ENCODE measurements around the gene RNF31. TPM values are rescaled to one million over a fixed set of nuclear protein-coding genes. Genes with fewer than 3 reads are reported as not detected.

Gene RNF31
- total RNA-seq, 6 experiments from 2014 or later, result 38.5 to 53.6 (median 47.2) TPM

DNA sequence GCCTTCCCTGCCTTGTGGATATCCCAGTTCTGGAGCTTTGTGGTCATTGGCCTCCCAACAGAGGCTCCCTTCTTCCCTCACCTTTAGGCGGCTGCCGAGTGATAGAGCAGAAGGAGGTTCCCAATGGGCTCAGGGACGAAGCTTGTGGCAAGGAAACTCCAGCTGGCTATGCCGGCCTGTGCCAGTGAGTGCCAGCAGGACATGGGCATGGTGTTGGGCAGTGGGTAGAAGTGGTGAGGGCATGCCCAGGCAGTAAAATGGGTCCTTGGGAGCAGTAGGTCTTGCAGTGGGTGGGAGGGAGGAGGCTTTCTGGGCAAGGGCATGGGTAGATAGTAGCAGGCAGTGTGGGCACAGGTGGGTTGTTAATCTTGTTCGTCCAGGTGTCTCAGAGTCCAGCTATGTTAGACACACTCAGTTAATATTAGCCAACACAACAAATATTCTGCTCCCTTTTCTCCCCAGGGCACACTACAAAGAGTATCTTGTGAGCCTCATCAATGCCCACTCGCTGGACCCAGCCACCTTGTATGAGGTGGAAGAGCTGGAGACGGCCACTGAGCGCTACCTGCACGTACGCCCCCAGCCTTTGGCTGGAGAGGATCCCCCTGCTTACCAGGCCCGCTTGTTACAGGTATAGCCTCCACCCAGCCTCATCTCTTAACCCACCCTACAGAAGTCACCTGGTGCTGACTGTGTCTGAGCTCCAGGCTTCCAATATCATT is 12.6 kb downstream of the RNF31 start:
- TF ChIP-seq, protein P1, sequence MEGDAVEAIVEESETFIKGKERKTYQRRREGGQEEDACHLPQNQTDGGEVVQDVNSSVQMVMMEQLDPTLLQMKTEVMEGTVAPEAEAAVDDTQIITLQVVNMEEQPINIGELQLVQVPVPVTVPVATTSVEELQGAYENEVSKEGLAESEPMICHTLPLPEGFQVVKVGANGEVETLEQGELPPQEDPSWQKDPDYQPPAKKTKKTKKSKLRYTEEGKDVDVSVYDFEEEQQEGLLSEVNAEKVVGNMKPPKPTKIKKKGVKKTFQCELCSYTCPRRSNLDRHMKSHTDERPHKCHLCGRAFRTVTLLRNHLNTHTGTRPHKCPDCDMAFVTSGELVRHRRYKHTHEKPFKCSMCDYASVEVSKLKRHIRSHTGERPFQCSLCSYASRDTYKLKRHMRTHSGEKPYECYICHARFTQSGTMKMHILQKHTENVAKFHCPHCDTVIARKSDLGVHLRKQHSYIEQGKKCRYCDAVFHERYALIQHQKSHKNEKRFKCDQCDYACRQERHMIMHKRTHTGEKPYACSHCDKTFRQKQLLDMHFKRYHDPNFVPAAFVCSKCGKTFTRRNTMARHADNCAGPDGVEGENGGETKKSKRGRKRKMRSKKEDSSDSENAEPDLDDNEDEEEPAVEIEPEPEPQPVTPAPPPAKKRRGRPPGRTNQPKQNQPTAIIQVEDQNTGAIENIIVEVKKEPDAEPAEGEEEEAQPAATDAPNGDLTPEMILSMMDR (IDR thresholded peaks at IDR 0.05), result no peak
- H3K4me3 Mint-ChIP-seq, result no peak overlapping the region

DNA sequence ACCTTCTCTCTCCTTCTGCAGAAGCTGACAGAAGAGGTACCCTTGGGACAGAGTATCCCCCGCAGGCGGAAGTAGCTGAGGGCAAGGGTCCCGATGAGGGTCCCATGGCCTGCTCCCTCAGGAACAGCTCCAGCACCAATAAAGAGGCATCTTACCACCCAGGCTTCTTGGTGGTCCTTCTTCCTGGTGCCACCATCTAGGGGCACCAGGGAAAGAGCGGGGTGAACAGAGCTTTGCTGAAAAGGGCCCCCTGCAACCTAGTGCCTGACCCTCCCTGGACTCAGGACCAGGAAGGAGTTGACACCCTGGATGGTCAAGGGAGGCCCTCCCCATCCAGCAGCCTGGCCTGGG is 13.2 kb downstream of the RNF31 start:
- Mint-ChIP-seq H3K27ac (peak overlapping the region; percentile 89), H3K4me3 (no peak overlapping the region), H3K27me3 (ENCODE audit: insufficient read depth) (peaks cover 3% of the 10 kb centered on the region; the same call in 1 of the 2 replicates), H3K4me1 (ENCODE audit: low read depth) (peaks cover 26% of the 10 kb centered on the region), H3K9me3 (no peaks in the 10 kb centered on the region), H3K36me3 (ENCODE audit: low read depth) (peaks cover 30% of the 10 kb centered on the region)
- TF ChIP-seq, protein P1 (IDR thresholded peaks at IDR 0.05), result no peak
- no peak for DNase-seq

More for the DNA sequence above, 12.6 kb downstream of the RNF31 start:
- DNase-seq, result no peak
- no peaks in the 10 kb centered on the region for H3K9me3 Mint-ChIP-seq
- peaks cover 26% of the 10 kb centered on the region for H3K4me1 Mint-ChIP-seq (ENCODE audit: low read depth)
- H3K27ac Mint-ChIP-seq, result peak overlapping the region; percentile 36
- peaks cover 30% of the 10 kb centered on the region for H3K36me3 Mint-ChIP-seq (ENCODE audit: low read depth)
- H3K27me3 Mint-ChIP-seq (ENCODE audit: insufficient read depth), result peaks cover 3% of the 10 kb centered on the region; the same call in 1 of the 2 replicates

DNA sequence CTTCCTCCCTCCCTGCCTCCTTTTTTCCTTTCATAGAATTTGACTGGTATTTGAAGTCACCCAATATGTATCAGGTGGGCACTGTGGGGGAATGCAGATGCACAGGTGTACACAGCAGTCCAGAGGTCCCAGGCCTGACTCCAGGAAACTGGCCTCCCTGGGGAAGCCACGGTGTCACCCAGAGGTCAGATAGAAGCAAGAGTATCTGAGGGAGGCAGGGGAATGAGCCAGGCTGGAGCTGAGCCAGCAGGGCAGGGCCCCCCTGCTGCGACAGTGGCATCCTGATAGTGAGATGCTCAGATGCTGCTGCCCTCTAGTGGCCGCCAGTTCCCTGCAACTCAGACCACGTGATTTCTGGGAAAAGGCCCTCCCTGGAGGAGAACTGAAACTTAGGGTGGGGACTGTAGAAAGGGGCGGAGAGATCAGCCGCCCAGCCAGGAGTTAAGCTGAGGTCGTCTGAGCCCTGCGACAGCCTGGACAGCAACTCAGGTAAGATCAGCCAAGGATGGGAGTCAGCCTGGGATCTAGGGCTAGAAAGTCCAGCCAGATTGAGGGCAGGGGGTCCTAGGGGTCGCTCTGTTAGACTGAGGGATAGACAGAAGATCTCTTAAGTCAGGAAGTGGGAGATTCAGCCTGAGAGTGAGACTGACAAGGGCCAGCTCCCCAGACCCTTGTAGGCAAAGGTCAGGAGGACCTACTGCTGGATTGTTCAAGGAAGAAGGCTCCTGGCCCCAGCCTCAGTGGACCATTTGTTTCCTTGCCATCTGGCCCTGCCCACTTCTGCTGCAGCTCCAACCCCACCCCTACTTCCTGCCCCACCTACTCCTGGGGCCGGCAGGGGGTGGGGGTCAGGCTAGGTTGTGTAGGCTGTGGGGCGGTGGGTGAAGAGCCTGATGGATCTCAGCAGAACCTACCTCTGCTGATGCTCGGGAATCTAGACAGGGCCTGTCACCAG is 13.8 kb downstream of the RNF31 start, which contains the start of gene IRF9:
IRF9 (plus strand) TSS at position 416 of the 955 bp plus-strand sequence. CDS start 880 bp downstream, outside the sequence.
- Mint-ChIP-seq H3K27ac (peak within 1 kb of the TSS; percentile 89), H3K4me1 (ENCODE audit: low read depth) (peaks cover 26% of the 10 kb centered on the region), H3K4me3 (peak within 1 kb of the TSS; percentile 94)

DNA sequence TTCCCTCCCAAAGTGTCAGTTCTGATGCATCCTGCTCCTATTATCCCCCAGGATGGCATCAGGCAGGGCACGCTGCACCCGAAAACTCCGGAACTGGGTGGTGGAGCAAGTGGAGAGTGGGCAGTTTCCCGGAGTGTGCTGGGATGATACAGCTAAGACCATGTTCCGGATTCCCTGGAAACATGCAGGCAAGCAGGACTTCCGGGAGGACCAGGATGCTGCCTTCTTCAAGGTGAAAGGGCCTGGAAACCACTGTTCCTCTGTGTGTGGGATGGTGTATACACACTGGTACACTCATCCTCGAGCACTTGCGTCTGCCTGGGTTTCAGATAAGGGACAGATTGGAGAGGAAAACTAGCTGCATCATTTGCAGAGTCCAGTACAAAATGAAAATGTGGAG is 14.8 kb downstream of the RNF31 start:
- H3K27ac Mint-ChIP-seq, result peak overlapping the region; percentile 89
- H3K27me3 Mint-ChIP-seq (ENCODE audit: insufficient read depth), result peaks cover 3% of the 10 kb centered on the region; the same call in 1 of the 2 replicates
- peak; percentile 9 for DNase-seq
- TF ChIP-seq, protein P1 (IDR thresholded peaks at IDR 0.05), result no peak
- no peaks in the 10 kb centered on the region for H3K9me3 Mint-ChIP-seq
- peaks cover 18% of the 10 kb centered on the region for H3K36me3 Mint-ChIP-seq (ENCODE audit: low read depth)
- peak overlapping the region; percentile 94 for H3K4me3 Mint-ChIP-seq
- peaks cover 26% of the 10 kb centered on the region for H3K4me1 Mint-ChIP-seq (ENCODE audit: low read depth)

More for the DNA sequence above, 13.8 kb downstream of the RNF31 start, which contains the start of gene IRF9:
- TF ChIP-seq, protein P1 (IDR thresholded peaks at IDR 0.05), result peak; percentile 98
- H3K27me3 Mint-ChIP-seq (ENCODE audit: insufficient read depth), result peaks cover 3% of the 10 kb centered on the region; the same call in 1 of the 2 replicates
- DNase-seq, result peak; percentile 93
- H3K9me3 Mint-ChIP-seq, result no peaks in the 10 kb centered on the region
- peaks cover 24% of the 10 kb centered on the region for H3K36me3 Mint-ChIP-seq (ENCODE audit: low read depth)

DNA sequence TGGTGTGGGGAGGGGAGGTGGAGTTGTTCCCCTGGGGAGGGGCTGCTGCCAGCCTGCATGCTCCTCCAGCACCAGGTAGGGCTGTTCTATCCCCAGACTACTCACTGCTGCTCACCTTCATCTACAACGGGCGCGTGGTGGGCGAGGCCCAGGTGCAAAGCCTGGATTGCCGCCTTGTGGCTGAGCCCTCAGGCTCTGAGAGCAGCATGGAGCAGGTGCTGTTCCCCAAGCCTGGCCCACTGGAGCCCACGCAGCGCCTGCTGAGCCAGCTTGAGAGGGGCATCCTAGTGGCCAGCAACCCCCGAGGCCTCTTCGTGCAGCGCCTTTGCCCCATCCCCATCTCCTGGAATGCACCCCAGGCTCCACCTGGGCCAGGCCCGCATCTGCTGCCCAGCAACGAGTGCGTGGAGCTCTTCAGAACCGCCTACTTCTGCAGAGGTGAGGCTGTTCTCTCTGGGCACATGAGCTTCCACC is 17.3 kb downstream of the RNF31 start:
- H3K4me3 Mint-ChIP-seq, result no peak overlapping the region
- TF ChIP-seq, protein P1 (IDR thresholded peaks at IDR 0.05), result no peak
- H3K9me3 Mint-ChIP-seq, result no peaks in the 10 kb centered on the region
- H3K27ac Mint-ChIP-seq, result no peak overlapping the region
- no peak for DNase-seq
- peaks cover 20% of the 10 kb centered on the region for H3K36me3 Mint-ChIP-seq (ENCODE audit: low read depth)
- peaks cover 26% of the 10 kb centered on the region for H3K4me1 Mint-ChIP-seq (ENCODE audit: low read depth)
- H3K27me3 Mint-ChIP-seq (ENCODE audit: insufficient read depth), result peaks cover 3% of the 10 kb centered on the region
